NOMO-1 (cell line): ENCODE data around the gene LCMT2.
A peak's percentile ranks its signal among the peaks of the same experiment; 100 is the strongest.
"Not testable (repeated sequence)": the region's sequence is repeated elsewhere in the genome, so short reads cannot be mapped to it uniquely, and the experiment has no call there.

ENCODE experiments used
- DNase-seq, 2 experiments: peaks; one replicate each; lab custom pipeline; 2025; ENCODE audit not compliant: unreplicated experiment in 2 of 2; lab: John Stamatoyannopoulos, UW

LCMT2 gene

GRCh38 chr15:43316016-43316970 is 14.1 kb downstream of the LCMT2 start:
- DNase-seq, result no peak

GRCh38 chr15:43314171-43314570 is 16.2 kb downstream of the LCMT2 start:
- no peak for DNase-seq

GRCh38 chr15:43312378-43312777 is 18.0 kb downstream of the LCMT2 start:
- DNase-seq, result no peak

- no peak for DNase-seq
Observed at GRCh38 chr15:43302205-43302817, 28.1 kb downstream of the LCMT2 start, which contains the start of gene TGM7. Gene TGM7 (minus strand): TSS chr15:43302255.

- no peak for DNase-seq
Observed at GRCh38 chr15:43299884-43300283, 30.5 kb downstream of the LCMT2 start.

GRCh38 chr15:43299411-43299810 is 31.0 kb downstream of the LCMT2 start:
- no peak for DNase-seq

GRCh38 chr15:43294091-43294706 is 36.2 kb downstream of the LCMT2 start:
- no peak for DNase-seq

- no peak for DNase-seq
Observed at GRCh38 chr15:43293432-43293831, 36.9 kb downstream of the LCMT2 start.

- no peak for DNase-seq
Observed at GRCh38 chr15:43292375-43293078, 37.8 kb downstream of the LCMT2 start.

- DNase-seq, result not testable (repeated sequence)
Observed at GRCh38 chr15:43289656-43290055, 40.7 kb downstream of the LCMT2 start.

- DNase-seq, result no peak
Observed at GRCh38 chr15:43287254-43287653, 43.1 kb downstream of the LCMT2 start.

GRCh38 chr15:43286074-43286473 is 44.3 kb downstream of the LCMT2 start:
- DNase-seq, result no peak

GRCh38 chr15:43285609-43286037 is 44.8 kb downstream of the LCMT2 start:
- peak; percentile 37 to 82 for DNase-seq

GRCh38 chr15:43283526-43283925 is 46.8 kb downstream of the LCMT2 start:
- no peak for DNase-seq

- no peak for DNase-seq
Observed at GRCh38 chr15:43281926-43282602, 48.3 kb downstream of the LCMT2 start.

GRCh38 chr15:43280996-43281395 is 49.4 kb downstream of the LCMT2 start:
- DNase-seq, result no peak

- DNase-seq, result no peak
Observed at GRCh38 chr15:43279496-43279895, 50.9 kb downstream of the LCMT2 start.

- no peak for DNase-seq
Observed at GRCh38 chr15:43278869-43279268, 51.5 kb downstream of the LCMT2 start.

GRCh38 chr15:43277901-43278300 is 52.5 kb downstream of the LCMT2 start:
- no peak for DNase-seq

- DNase-seq, result no peak
Observed at GRCh38 chr15:43277231-43277823, 53.0 kb downstream of the LCMT2 start.
